GOT3 (cell line): ENCODE results near the gene ME1.
"Not testable (repeated sequence)": the region's sequence is repeated elsewhere in the genome, so short reads cannot be mapped to it uniquely, and the experiment has no call there.

Experiments
- DNase-seq: peaks from one replicate; lab custom pipeline; 2025; ENCODE audit warnings: mixed read lengths; lab: John Stamatoyannopoulos, UW

Gene ME1

GRCh38 chr6:83352424-83353061 is 78.3 kb downstream of the ME1 start:
- no peak for DNase-seq

GRCh38 chr6:83343121-83343520 is 87.7 kb downstream of the ME1 start:
- DNase-seq, result no peak

- no peak for DNase-seq
Measured at GRCh38 chr6:83341765-83342164, 89.1 kb downstream of the ME1 start.

- DNase-seq, result not testable (repeated sequence)
Measured at GRCh38 chr6:83333916-83334315, 96.9 kb downstream of the ME1 start.

- DNase-seq, result no peak
Measured at GRCh38 chr6:83333500-83333899, 97.4 kb downstream of the ME1 start.

- DNase-seq, result no peak
Measured at GRCh38 chr6:83314693-83315092, 116.2 kb downstream of the ME1 start.

- no peak for DNase-seq
Measured at GRCh38 chr6:83313882-83314281, 117.0 kb downstream of the ME1 start.

- DNase-seq, result no peak
Measured at GRCh38 chr6:83311231-83311630, 119.6 kb downstream of the ME1 start.

- DNase-seq, result no peak
Measured at GRCh38 chr6:83310046-83310445, 120.8 kb downstream of the ME1 start.

GRCh38 chr6:83309344-83309743 is 121.5 kb downstream of the ME1 start:
- DNase-seq, result no peak

GRCh38 chr6:83308833-83309232 is 122.0 kb downstream of the ME1 start:
- no peak for DNase-seq

GRCh38 chr6:83307849-83308248 is 123.0 kb downstream of the ME1 start:
- no peak for DNase-seq

- no peak for DNase-seq
Measured at GRCh38 chr6:83303426-83303825, 127.4 kb downstream of the ME1 start.

- DNase-seq, result no peak
Measured at GRCh38 chr6:83294676-83295075, 136.2 kb downstream of the ME1 start.

GRCh38 chr6:83292900-83293843 is 137.7 kb downstream of the ME1 start:
- DNase-seq, result no peak

GRCh38 chr6:83287298-83287697 is 143.6 kb downstream of the ME1 start:
- DNase-seq, result not testable (repeated sequence)

- DNase-seq, result no peak
Measured at GRCh38 chr6:83285917-83286316, 144.9 kb downstream of the ME1 start.

- DNase-seq, result no peak
Measured at GRCh38 chr6:83273596-83273995, 157.3 kb downstream of the ME1 start.

GRCh38 chr6:83270971-83271719 is 159.7 kb downstream of the ME1 start:
- DNase-seq, result no peak

- no peak for DNase-seq
Measured at GRCh38 chr6:83265384-83265783, 165.5 kb downstream of the ME1 start.

- no peak for DNase-seq
Measured at GRCh38 chr6:83260577-83260976, 170.3 kb downstream of the ME1 start.

GRCh38 chr6:83258517-83258916 is 172.3 kb downstream of the ME1 start:
- DNase-seq, result no peak

GRCh38 chr6:83257791-83258190 is 173.1 kb downstream of the ME1 start:
- no peak for DNase-seq
